HG03575 (cell line): ENCODE data around the gene NHERF2.
"Not testable (repeated sequence)": the region's sequence is repeated elsewhere in the genome, so short reads cannot be mapped to it uniquely, and the experiment has no call there.

Experiments used
- ATAC-seq: cut with Tn5 transposase; IDR thresholded peaks from one replicate; pipeline ENCODE4 v1.9.1; 2021; ENCODE audit not compliant: unreplicated experiment, insufficient number of reproducible peaks, low FRiP score; ENCODE audit errors: extremely low read depth

Gene NHERF2

GRCh38 chr16:2003827-2004641 lies 22.7 kb upstream of the NHERF2 start:
- no peak for ATAC-seq

GRCh38 chr16:2004795-2005517 lies 21.7 kb upstream of the NHERF2 start:
- no peak for ATAC-seq

GRCh38 chr16:2005646-2006045 lies 21.1 kb upstream of the NHERF2 start:
- no peak for ATAC-seq

- ATAC-seq: no peak
Observed at GRCh38 chr16:2006317-2006716, 20.4 kb upstream of the NHERF2 start.

GRCh38 chr16:2007081-2007836 lies 19.4 kb upstream of the NHERF2 start:
- ATAC-seq: no peak

GRCh38 chr16:2008009-2008526 lies 18.6 kb upstream of the NHERF2 start:
- ATAC-seq: no peak

- ATAC-seq: no peak
Observed at GRCh38 chr16:2008631-2009163, 18.0 kb upstream of the NHERF2 start.

- ATAC-seq: no peak
Observed at GRCh38 chr16:2009164-2009711, 17.5 kb upstream of the NHERF2 start.

- no peak for ATAC-seq
Observed at GRCh38 chr16:2009791-2010510, 16.8 kb upstream of the NHERF2 start, which contains the start of gene ZNF598. Gene ZNF598 (minus strand): TSS chr16:2009821.

GRCh38 chr16:2011726-2012125 lies 15.0 kb upstream of the NHERF2 start:
- ATAC-seq: not testable (repeated sequence)

- no peak for ATAC-seq
Observed at GRCh38 chr16:2013527-2013926, 13.2 kb upstream of the NHERF2 start.

GRCh38 chr16:2015117-2015946 lies 11.4 kb upstream of the NHERF2 start:
- ATAC-seq: no peak

GRCh38 chr16:2015947-2016208 lies 10.8 kb upstream of the NHERF2 start:
- ATAC-seq: no peak

- ATAC-seq: no peak
Observed at GRCh38 chr16:2016407-2016922, 10.2 kb upstream of the NHERF2 start.

GRCh38 chr16:2019518-2019920 lies 7.2 kb upstream of the NHERF2 start, which contains the start of gene NPW:
Gene NPW (plus strand): TSS chr16:2019785.
- ATAC-seq: no peak

GRCh38 chr16:2019921-2020831 lies 6.5 kb upstream of the NHERF2 start:
- ATAC-seq: no peak

GRCh38 chr16:2022723-2023091 lies 4.0 kb upstream of the NHERF2 start:
- ATAC-seq: no peak
